ENCODE results near the gene TRIM56.
"Not testable (repeated sequence)": the region's sequence is repeated elsewhere in the genome, so short reads cannot be mapped to it uniquely, and the experiment has no call there.

Gene TRIM56

DNA sequence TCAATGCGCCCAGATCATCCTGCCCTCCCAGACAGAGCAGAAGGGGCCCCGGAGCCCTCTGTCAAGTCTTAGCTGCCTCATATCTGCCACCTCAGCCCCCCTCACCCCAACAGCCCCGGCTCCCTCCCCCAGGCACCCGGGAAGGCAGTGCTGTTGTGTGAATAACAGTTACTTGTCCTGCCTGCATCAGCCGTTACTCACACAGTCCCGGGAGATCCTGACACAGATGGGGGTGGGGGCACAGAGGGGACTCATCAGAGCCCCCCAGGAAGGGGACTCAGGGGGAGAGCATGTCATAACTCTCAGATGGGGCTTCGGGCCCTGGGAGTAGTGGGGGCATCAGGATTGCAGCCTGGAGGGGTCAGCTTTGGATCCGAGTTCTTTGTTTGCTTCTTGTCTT is 29.2 kb downstream of the TRIM56 start:
- DNase-seq = no peak

DNA sequence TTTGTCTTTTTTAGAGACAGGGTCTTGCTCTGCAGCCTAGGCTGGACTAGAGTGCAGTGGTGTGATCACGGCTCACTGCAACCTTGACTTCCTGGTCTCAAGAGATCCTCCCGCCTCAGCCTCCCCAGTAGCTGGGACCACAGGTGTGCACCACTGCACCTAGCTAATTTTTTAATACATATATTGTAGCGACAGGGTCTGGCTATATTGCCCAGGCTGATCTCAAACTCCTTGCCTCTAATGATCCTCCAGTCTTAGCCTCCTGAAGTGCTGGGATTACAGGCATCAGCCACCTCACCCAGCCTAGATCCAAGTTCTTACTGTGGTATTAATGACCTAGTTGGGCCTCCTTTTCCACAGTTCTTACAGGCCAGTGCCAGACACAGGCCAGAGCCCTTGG is 29.9 kb downstream of the TRIM56 start:
- no peak for DNase-seq

GRCh38 chr7:101116898-101117297 is 31.6 kb downstream of the TRIM56 start:
- DNase-seq = no peak

- no peak for DNase-seq
These were observed 33.6 kb downstream of the TRIM56 start for GRCh38 chr7:101118856-101119255.

- DNase-seq = no peak
These were observed 34.6 kb downstream of the TRIM56 start for GRCh38 chr7:101119876-101120275.

DNA sequence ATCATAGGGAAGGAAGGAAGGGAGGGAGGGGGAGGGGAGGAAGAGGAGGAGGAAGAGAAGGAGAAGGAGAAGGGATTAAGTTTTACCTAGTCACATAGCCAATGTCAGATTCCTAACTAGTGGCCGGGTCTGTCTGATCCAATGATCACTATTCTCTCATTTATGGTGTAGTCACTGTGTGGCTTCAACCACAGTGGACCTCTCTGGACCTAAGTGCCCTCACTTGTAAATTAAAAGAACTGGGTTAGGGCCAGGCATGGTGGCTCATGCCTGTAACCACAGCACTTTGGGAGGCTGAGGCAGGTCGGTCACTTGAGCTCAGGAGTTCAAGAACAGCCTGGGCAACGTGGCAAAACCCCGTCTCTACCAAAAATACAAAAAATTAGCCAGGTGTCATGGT is 35.0 kb downstream of the TRIM56 start:
- DNase-seq = no peak

- DNase-seq = not testable (repeated sequence)
These were observed 36.3 kb downstream of the TRIM56 start for GRCh38 chr7:101121631-101121990.

DNA sequence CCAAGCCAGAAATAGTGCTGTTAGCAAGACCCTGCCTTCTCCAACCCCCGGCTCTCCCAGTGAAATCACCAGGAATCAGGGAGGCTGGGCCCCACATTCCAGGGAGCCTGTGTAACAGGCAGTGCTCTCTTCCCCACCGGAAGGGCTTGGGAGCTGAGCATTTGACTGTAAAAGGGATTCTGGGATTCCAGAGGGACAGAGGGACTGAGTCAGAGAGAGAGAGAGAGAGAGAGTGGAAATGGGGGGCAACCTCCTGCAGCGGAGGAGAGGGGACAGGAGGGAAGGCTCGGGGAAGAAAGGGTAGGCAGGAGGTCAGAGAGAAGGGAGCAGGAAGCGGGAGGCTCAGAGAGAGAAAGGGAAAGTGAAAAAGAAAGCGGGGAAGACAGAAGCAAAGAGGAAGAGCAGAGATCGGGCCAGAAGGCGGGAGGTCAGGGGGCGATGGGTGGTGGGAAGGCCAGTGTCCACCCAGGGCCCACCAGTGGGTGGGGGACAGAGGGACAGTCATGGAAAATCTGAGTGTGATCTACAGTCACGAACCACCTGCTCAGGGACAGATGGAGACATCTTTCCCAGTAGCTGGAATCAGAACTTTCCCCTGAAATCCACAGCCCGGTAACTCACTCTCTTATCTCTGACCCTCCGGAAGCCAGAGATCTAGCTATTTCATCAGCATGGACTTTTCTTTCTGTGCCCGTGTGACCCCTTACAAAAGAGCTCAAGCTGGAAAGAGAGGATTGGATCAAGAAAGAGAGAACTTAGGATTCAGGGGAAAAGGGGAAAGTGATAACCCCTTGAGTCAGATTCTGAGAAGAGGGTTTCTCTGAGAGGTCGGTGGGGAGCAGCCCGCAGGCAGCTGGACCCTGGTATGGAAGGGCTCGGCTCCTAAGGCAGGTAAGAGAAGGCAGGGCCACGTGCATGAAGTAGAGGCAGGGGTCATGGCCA is 37.0 kb downstream of the TRIM56 start:
- no peak for DNase-seq

DNA sequence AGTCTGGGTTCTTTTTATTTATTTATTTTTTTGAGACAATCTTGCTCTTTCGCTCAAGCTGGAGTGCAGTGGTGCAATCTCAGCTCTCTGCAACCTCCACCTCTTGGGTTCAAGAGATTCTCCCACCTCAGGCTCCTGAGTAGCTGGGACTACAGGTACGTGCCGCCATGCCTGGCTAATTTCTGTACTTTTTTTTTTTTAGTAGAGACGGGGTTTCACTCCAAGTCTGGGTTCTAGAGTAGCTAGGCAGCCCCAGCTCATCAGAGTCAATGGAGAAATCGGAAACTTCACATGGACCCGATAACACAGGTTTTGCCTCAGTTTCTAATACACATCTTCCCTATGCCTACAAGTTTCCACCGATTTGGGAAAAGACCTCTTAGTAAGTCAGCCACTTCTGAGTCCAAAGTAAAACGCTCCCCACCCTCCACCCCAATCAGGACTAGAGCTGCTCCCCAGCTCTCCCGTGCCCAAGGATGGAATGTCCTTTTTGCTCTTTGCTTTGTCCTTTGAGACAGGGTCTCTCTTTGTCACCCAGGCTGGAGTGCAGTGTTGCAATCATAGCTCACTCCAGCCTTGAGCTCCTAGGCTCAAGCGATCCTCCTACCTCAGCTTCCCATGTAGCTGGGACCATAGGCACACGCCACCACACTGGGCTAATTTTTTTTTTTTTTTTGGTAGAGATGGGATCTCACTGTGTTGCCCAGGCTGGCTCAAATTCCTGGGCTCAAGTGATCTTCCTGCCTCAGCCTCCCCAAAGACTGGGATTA is 37.8 kb downstream of the TRIM56 start:
- DNase-seq = no peak

DNA sequence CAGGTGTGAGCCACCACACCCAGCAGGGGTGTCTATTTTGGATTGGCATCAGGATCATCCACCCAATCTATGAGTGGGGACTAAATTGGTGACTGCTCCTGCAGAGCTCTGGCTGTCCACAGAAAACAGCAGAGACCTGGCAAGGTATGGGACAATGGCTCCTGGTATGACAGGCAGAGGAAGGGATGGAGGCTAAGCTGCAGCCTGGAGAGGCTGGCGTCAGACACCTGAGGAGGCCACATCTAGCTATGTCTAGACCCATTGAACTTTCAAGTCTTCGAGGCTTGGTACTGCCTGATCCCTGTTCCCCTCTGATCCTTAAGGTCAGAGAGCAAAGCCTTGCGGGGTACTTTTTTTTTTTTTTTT is 38.4 kb downstream of the TRIM56 start:
- DNase-seq = no peak

DNA sequence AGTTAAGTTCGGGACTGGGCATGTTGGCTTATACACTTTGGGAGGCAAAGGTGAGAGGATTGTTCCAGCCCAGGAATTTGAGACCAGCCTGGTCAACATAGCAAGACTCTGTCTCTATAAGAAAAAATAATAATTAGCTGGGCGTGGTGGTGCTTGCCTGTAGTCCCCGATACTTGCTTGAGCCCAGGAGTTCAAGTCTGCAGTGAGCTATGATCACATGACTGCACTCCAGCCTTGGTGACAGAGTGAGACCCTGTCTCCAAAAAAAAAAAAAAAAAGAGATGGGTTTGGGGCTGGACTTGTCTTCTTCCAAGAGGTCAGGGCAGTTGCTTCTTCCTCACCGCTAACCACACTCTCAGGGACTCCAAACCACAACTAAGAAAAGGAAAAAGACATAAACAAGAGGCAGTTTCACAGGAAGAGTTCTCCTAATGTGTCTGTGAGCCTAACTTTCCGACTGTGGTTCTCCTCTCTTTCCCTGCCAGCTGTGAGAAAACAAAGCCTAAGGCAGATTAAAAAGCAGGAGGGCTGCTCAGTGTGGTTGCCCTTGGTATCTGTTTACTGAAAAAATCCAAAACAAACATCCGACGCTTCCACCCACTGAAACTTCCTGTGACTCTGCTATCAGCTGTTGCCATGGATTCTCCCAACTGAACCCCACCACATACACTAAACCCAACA is 39.2 kb downstream of the TRIM56 start:
- no peak for DNase-seq

DNA sequence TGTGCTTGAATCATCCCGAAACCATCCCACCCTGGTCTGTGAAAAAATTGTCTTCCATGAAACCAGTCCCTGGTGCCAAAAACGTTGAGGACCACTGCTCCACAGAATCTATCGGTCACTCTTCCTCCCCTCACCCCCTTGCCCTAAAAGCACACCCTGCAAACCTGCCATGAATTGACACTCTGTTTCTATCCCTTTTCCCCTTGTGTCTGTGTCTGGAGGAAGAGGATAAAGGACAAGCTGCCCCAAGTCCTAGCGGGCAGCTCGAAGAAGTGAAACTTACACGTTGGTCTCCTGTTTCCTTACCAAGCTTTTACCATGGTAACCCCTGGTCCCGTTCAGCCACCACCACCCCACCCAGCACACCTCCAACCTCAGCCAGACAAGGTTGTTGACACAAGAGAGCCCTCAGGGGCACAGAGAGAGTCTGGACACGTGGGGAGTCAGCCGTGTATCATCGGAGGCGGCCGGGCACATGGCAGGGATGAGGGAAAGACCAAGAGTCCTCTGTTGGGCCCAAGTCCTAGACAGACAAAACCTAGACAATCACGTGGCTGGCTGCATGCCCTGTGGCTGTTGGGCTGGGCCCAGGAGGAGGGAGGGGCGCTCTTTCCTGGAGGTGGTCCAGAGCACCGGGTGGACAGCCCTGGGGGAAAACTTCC is 40.8 kb downstream of the TRIM56 start:
- DNase-seq = peak; percentile 19

DNA sequence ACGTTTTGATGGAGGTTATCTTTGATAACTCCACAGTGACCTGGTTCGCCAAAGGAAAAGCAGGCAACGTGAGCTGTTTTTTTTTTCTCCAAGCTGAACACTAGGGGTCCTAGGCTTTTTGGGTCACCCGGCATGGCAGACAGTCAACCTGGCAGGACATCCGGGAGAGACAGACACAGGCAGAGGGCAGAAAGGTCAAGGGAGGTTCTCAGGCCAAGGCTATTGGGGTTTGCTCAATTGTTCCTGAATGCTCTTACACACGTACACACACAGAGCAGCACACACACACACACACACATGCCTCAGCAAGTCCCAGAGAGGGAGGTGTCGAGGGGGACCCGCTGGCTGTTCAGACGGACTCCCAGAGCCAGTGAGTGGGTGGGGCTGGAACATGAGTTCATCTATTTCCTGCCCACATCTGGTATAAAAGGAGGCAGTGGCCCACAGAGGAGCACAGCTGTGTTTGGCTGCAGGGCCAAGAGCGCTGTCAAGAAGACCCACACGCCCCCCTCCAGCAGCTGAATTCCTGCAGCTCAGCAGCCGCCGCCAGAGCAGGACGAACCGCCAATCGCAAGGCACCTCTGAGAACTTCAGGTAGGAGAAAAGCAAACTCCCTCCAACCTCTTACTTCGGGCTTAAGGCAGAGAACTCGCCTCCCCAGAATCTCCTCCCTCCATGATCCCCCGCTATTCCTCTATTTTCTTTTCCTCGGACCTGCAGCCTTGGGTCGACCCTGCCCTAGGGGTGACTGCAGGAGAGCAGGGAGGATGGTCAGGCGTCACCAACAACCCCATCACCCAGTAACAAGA is 41.6 kb downstream of the TRIM56 start, which contains the start of gene SERPINE1:
SERPINE1 (plus strand) TSS at position 454 of the 809 bp plus-strand sequence. CDS start 1,290 bp downstream, outside the sequence.
- peak; percentile 59 for DNase-seq

- DNase-seq = no peak
These were observed 42.3 kb downstream of the TRIM56 start for GRCh38 chr7:101127460-101128039.

DNA sequence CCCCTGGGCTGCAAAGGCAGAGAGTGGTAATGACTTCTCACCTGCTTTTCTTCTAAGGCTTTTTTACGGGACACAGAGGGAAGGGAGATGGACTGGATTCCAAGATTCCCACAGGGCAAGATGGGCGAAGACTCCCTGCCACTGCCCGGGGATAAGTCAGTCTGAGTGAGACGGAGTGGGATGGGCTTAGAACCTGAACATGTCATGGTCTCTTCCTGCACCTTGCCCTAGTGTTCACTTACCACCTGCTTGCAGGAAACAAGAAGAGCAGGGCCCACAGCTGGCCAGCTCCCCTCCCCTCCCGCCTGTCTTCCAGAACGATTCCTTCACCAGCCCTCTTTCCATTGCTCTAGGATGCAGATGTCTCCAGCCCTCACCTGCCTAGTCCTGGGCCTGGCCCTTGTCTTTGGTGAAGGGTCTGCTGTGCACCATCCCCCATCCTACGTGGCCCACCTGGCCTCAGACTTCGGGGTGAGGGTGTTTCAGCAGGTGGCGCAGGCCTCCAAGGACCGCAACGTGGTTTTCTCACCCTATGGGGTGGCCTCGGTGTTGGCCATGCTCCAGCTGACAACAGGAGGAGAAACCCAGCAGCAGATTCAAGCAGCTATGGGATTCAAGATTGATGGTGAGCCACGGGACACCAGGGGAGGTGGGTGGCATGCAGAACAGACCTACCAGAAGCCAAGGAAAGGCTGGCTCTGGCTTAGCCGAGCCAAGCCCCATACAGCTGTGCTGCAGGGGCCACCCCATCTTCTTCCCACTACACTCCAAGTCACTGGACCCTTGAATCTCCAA is 43.0 kb downstream of the TRIM56 start:
- no peak for DNase-seq

GRCh38 chr7:101129603-101130117 is 44.4 kb downstream of the TRIM56 start:
- DNase-seq = no peak

GRCh38 chr7:101132626-101133600 is 47.6 kb downstream of the TRIM56 start:
- DNase-seq = not testable (repeated sequence)

- no peak for DNase-seq
These were observed 48.5 kb downstream of the TRIM56 start for GRCh38 chr7:101133621-101134398.
